ENCODE data around the gene TRNP1.

- TF ChIP-seq CTCF (conservative IDR thresholded peaks at IDR 0.05; ENCODE audit: low read depth, low read length) (no peak), POLR2A (IDR thresholded peaks at IDR 0.05; ENCODE audit: low read depth, low read length) (no peak), RFX5 (IDR thresholded peaks at IDR 0.05; ENCODE audit: low read depth, low read length) (no peak), MXI1 (IDR thresholded peaks at IDR 0.05; ENCODE audit: borderline replicate concordance, low read depth, low read length) (no peak), FOS (IDR thresholded peaks at IDR 0.05; ENCODE audit: low read depth, low read length) (peak; percentile 80), CEBPB (IDR thresholded peaks at IDR 0.05; ENCODE audit: low read depth, low read length) (peak; percentile 100), CHD1 (IDR thresholded peaks at IDR 0.05; ENCODE audit: low read depth, low read length) (peak; percentile 69; the same call in 1 of the 2 replicates), SMC3 (IDR thresholded peaks at IDR 0.05; ENCODE audit: low read depth, low read length) (no peak), MAZ (IDR thresholded peaks at IDR 0.05; ENCODE audit: borderline replicate concordance, low read depth, low read length) (no peak)
Measured at GRCh38 chr1:26961826-26962225, 31.7 kb upstream of the TRNP1 start.
